ENCODE results near the gene NEDD4.
A peak's percentile ranks its signal among the peaks of the same experiment; 100 is the strongest.
"Not testable (repeated sequence)": the region's sequence is repeated elsewhere in the genome, so short reads cannot be mapped to it uniquely, and the experiment has no call there.

Gene NEDD4

GRCh38 chr15:55791551-55792400 lies 201.6 kb downstream of the NEDD4 start:
- DNase-seq (ENCODE audit: low spot score) = no peak
- in situ Hi-C loops (cut with MboI; ENCODE audit: low sequenced_read_pairs, unreplicated experiment) = no loop called here
- TF ChIP-seq CTCF (IDR thresholded peaks at IDR 0.05; ENCODE audit: borderline replicate concordance, control extremely low read depth, extremely low read depth, insufficient read depth, missing control alignments) = no peak

- DNase-seq (ENCODE audit: low spot score) = peak; percentile 57
- TF ChIP-seq CTCF (IDR thresholded peaks at IDR 0.05; ENCODE audit: borderline replicate concordance, control extremely low read depth, extremely low read depth, insufficient read depth, missing control alignments) = peak; percentile 54
- in situ Hi-C loops (cut with MboI; ENCODE audit: low sequenced_read_pairs, unreplicated experiment) = no loop called here
These were observed 204.2 kb downstream of the NEDD4 start for GRCh38 chr15:55789066-55789660.

DNA sequence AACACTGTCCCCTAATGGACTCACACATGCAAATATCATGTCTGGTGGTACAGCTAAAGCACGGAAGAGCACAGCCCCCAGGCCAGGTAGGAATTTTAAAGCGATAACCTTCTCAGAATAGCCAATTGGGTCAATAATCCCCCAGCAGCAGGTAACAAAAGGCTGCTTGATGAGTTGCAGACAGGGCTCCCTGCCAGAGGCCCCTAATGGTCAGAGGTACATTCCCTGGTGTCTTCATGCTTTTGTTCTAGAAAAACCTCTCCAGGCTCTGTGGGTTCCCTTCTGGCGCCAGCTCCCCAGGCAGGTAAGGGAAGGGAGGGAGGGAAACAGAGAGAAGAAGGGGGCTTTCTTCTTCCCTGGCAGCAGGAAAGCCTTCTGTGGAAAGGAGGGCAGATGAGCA lies 207.1 kb downstream of the NEDD4 start:
- DNase-seq (ENCODE audit: low spot score) = no peak
- TF ChIP-seq CTCF (IDR thresholded peaks at IDR 0.05; ENCODE audit: borderline replicate concordance, control extremely low read depth, extremely low read depth, insufficient read depth, missing control alignments) = no peak
- in situ Hi-C loops (cut with MboI; ENCODE audit: low sequenced_read_pairs, unreplicated experiment) = no loop called here

DNA sequence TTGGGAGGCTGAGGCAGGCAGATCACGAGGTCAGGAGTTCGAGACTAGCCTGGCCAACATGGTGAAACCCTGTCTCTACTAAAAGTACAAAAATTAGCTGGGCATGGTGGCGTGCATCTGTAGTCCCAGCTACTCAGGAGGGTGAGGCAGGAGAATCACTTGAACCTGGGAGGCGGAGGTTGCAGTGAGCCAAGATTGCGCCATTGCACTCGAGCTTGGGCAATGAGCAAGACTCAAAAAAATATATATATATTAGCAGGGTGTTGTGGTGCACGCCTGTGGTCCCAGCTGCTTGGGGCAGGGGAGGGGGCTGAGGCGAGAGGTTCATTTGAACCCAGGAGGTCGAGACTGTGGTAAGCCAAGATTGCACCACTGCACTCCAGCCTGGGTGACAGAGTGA lies 207.8 kb downstream of the NEDD4 start:
- in situ Hi-C loops (cut with MboI; ENCODE audit: low sequenced_read_pairs, unreplicated experiment); DNase-seq (ENCODE audit: low spot score): not testable (repeated sequence)

- no peak for TF ChIP-seq CTCF (IDR thresholded peaks at IDR 0.05; ENCODE audit: borderline replicate concordance, control extremely low read depth, extremely low read depth, insufficient read depth, missing control alignments)
- in situ Hi-C loops (cut with MboI; ENCODE audit: low sequenced_read_pairs, unreplicated experiment) = no loop called here
These were observed 209.1 kb downstream of the NEDD4 start for GRCh38 chr15:55784286-55784685.

GRCh38 chr15:55782901-55783300 lies 210.5 kb downstream of the NEDD4 start:
- no peak for DNase-seq (ENCODE audit: low spot score)
- TF ChIP-seq CTCF (IDR thresholded peaks at IDR 0.05; ENCODE audit: borderline replicate concordance, control extremely low read depth, extremely low read depth, insufficient read depth, missing control alignments) = no peak
- in situ Hi-C loops (cut with MboI; ENCODE audit: low sequenced_read_pairs, unreplicated experiment) = no loop called here

More at GRCh38 chr15:55784286-55784685, 209.1 kb downstream of the NEDD4 start:
- DNase-seq (ENCODE audit: low spot score) = no peak

DNA sequence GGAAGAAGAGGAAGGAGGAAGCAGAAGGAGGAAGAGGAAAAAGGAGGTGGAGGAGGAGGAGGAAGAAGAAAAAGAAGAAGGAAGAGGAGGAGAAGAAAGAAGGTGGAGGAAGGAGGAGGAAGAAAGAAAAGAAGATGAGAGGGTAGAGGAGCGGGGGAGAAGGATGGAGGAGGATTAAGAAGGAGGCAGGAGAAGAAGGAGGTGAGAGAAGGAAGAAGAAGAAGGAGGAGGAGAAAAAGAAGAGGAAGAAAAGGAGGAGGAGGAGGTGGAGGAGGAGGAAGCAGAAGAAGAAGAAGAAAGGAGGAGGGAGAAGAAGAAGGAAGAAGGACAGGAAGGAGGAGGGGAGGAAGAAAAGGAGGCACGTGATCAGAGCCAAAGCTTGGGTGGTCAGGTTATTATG lies 213.1 kb downstream of the NEDD4 start:
- no peak for DNase-seq (ENCODE audit: low spot score)
- in situ Hi-C loops (cut with MboI; ENCODE audit: low sequenced_read_pairs, unreplicated experiment) = no loop called here
- no peak for TF ChIP-seq CTCF (IDR thresholded peaks at IDR 0.05; ENCODE audit: borderline replicate concordance, control extremely low read depth, extremely low read depth, insufficient read depth, missing control alignments)

All from GM13976 (cell line).